Measurements from ENCODE around the gene CD274. TPM values are rescaled to one million over a fixed set of nuclear protein-coding genes. Genes with fewer than 3 reads are reported as not detected.

The CD274 gene
- total and polyA plus RNA-seq, 2 donors (not counting 3 experiments of a cell fraction or from before 2014, with no cell fraction given) = 25.4 to 26.8 TPM

DNA sequence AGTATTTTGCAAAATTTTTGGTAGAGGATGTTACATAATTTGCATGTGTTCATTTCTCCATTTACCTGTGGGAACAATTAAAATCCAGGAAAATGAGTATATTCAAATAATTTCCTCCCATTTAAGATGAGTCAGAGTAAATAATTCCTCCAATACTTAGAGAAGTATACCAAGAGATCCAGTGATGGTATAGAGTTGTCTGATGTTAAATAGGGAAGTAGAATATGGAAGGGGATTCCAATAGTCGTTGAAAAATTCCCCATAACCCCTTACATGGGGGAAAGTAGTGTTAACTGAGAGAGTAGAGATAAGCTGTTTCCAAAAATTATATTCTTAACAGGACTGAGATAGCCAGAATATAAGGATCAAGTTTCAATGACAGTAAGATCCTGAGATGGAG lies 15.7 kb downstream of the CD274 start:
- Histone ChIP-seq H2AFZ (ENCODE audit: low read depth, low read length) (no peak overlapping the region), H3K9ac (replicated peaks; ENCODE audit: extremely low read depth, insufficient read depth, low read length) (no peak overlapping the region), H3K4me3 (replicated peaks in 1 of 3; ENCODE audit: insufficient read depth in 1 of 3, low read depth in 1 of 3, low read length in 3 of 3) (no peak overlapping the region), H3K9me3 (replicated peaks; ENCODE audit: control insufficient read depth, insufficient read depth, low read length) (no peaks in the 10 kb centered on the region), H3K27ac (ENCODE audit: insufficient read depth, low read depth, low read length) (no peak overlapping the region), H4K20me1 (replicated peaks; ENCODE audit: control insufficient read depth, extremely low read depth, insufficient read depth, low read length) (no peaks in the 10 kb centered on the region), H3K4me1 (ENCODE audit: control insufficient read depth, extremely low read depth, insufficient read depth, low read length) (no peaks in the 10 kb centered on the region), H3K4me2 (ENCODE audit: insufficient read depth, low read length) (no peak overlapping the region), H3K27me3 (ENCODE audit: control insufficient read depth in 2 of 2, insufficient read depth in 2 of 2, low read length in 2 of 2) (no peaks in the 10 kb centered on the region), H3K79me2 (ENCODE audit: control insufficient read depth, insufficient read depth, low read length) (peaks cover 3% of the 10 kb centered on the region), H3K9me1 (replicated peaks; ENCODE audit: control insufficient read depth, extremely low read depth, insufficient read depth, low read length) (no peaks in the 10 kb centered on the region), H3K36me3 (ENCODE audit: control insufficient read depth in 2 of 2, extremely low read depth in 1 of 2, insufficient read depth in 2 of 2, low read length in 2 of 2) (peaks cover 24 to 64% of the 10 kb centered on the region in 2 experiments)
- TF ChIP-seq, protein P1, sequence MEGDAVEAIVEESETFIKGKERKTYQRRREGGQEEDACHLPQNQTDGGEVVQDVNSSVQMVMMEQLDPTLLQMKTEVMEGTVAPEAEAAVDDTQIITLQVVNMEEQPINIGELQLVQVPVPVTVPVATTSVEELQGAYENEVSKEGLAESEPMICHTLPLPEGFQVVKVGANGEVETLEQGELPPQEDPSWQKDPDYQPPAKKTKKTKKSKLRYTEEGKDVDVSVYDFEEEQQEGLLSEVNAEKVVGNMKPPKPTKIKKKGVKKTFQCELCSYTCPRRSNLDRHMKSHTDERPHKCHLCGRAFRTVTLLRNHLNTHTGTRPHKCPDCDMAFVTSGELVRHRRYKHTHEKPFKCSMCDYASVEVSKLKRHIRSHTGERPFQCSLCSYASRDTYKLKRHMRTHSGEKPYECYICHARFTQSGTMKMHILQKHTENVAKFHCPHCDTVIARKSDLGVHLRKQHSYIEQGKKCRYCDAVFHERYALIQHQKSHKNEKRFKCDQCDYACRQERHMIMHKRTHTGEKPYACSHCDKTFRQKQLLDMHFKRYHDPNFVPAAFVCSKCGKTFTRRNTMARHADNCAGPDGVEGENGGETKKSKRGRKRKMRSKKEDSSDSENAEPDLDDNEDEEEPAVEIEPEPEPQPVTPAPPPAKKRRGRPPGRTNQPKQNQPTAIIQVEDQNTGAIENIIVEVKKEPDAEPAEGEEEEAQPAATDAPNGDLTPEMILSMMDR (IDR thresholded peaks at IDR 0.05; ENCODE audit: extremely low read depth in 1 of 2, insufficient read depth in 1 of 2, low read depth in 1 of 2, low read length in 2 of 2) = no peak
- TF ChIP-seq MYC (IDR thresholded peaks at IDR 0.05; ENCODE audit: low read depth, low read length) (no peak), GATA2 (IDR thresholded peaks at IDR 0.05; ENCODE audit: insufficient read depth, insufficient read length, low read depth, low read length) (no peak), POLR2A (IDR thresholded peaks at IDR 0.05; ENCODE audit: low read depth, low read length) (no peak), FOS (IDR thresholded peaks at IDR 0.05; ENCODE audit: borderline replicate concordance, insufficient read depth, low read length) (no peak)
- TF ChIP-seq, protein P2, sequence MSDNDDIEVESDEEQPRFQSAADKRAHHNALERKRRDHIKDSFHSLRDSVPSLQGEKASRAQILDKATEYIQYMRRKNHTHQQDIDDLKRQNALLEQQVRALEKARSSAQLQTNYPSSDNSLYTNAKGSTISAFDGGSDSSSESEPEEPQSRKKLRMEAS (IDR thresholded peaks at IDR 0.05; ENCODE audit: insufficient read depth, insufficient read length) = no peak
- FAIRE-seq (no peak), DNase-seq (ENCODE audit: low read depth, low spot score) (no peak)
- BruUV-seq (replicated peaks) = no TSS peak
- ChIA-PET CTCF (interaction anchor here (0.7 kb wide), 1 partner anchor 16 kb away, joined by 3 read pairs; the partner anchor contains the start of gene CD274), POLR2A (no interaction called here)
- dilution Hi-C loops (cut with MboI; ENCODE audit: extremely low pct_ligation_motif_present, low sequenced_read_pairs) (no loop called here), intact Hi-C loops (cut with micrococcal nuclease) (loop anchor here (1.0 kb wide), 1 partner anchor 37 kb away; no protein-coding TSS in a partner anchor)

All from endothelial cell of umbilical vein (primary cell).